HCT116 (cell line): ENCODE data around the gene TSTD2. TPM values are rescaled to one million over a fixed set of nuclear protein-coding genes. Genes with fewer than 3 reads are reported as not detected.

Source experiments
- ATAC-seq: fragments of 200-7000 bp; cut with Tn5 transposase; 2 replicates; pipeline ENCODE4 v1.9.1; 2020; ENCODE audit warnings: mild to moderate bottlenecking, moderate library complexity
- BruUV-seq: library from RNA; stranded (reverse); fragments of 400-500 nt; replicated peaks from 2 replicates; lab custom pipeline; 2021; lab: Mats Ljungman, UMichigan
- CTCF ChIA-PET: fragments of 300-600 bp; sonication (Branson Sonifier 250); formaldehyde crosslinking; loops from one replicate; lab custom pipeline; 2021; ENCODE audit warnings: antibody characterized with exemption; lab: Charles Lee
- POLR2A ChIA-PET: fragments of 300-600, 350-600 bp; sonication (Branson Sonifier 250); formaldehyde crosslinking; loops from one replicate; lab custom pipeline; 2021; ENCODE audit warnings: antibody characterized with exemption; lab: Charles Lee
- RAD21 ChIA-PET, 2 experiments: fragments of 300-600 bp; sonication (Branson Sonifier 250); formaldehyde crosslinking; loops; one replicate each; lab custom pipeline; 2023; ENCODE audit warnings: low total read pairs in 2 of 2; ENCODE audit not compliant: uncharacterized antibody in 2 of 2, unreplicated experiment in 2 of 2, low non-redundant PET in 1 of 2; lab: Charles Lee
- DNase-seq: peaks from one replicate; pipeline ENCODE4 v3.0.0-alpha.2; 2010; ENCODE audit warnings: low read depth, low spot score
- H2AFZ ChIP-seq: fragments of 200-600 bp; shearing (Covaris generic), sonication (generic); 2 replicates; pipeline ENCODE4 v1.6.1; 2017; ENCODE audit warnings: low read depth, mixed run types, mixed read lengths, antibody characterized with exemption, low read length; ENCODE audit not compliant: poor library complexity, severe bottlenecking
- H3K27ac ChIP-seq: 2 replicates; pipeline ENCODE4 v1.5.1; 2012; ENCODE audit warnings: low read depth, low read length
- H3K27me3 ChIP-seq: fragments of 200-600 bp; sonication (generic); 2 replicates; pipeline ENCODE4 v1.6.1; 2016; ENCODE audit warnings: mixed run types, low read length, mixed read lengths; ENCODE audit not compliant: insufficient read depth
- H3K36me3 ChIP-seq, 2 experiments: fragments of 200-500 bp in 1 of 2; fragments of 200-600 bp in 1 of 2; sonication (Bioruptor generic) in 1 of 2; sonication (generic) in 1 of 2; 2 replicates each; pipeline versions ENCODE4 v1.5.1 to v1.6.1; 2014 to 2016; ENCODE audit warnings: low read length in 2 of 2, inconsistent platforms in 1 of 2, mixed read lengths in 1 of 2, mixed run types in 1 of 2; ENCODE audit not compliant: insufficient read depth in 2 of 2, control insufficient read depth in 1 of 2
- H3K4me1 ChIP-seq, 2 experiments: fragments of 200-600 bp in 1 of 2; sonication (generic) in 1 of 2; 2 replicates each; pipeline versions ENCODE4 v1.5.1 to v1.6.1; 2012 to 2017; ENCODE audit warnings: low read length in 2 of 2, inconsistent platforms in 1 of 2, mild to moderate bottlenecking in 1 of 2, mixed read lengths in 1 of 2, mixed run types in 1 of 2, moderate library complexity in 1 of 2; ENCODE audit not compliant: insufficient read depth in 2 of 2, control insufficient read depth in 1 of 2
- H3K4me2 ChIP-seq: fragments of 200-600 bp; sonication (generic); 2 replicates; pipeline ENCODE4 v1.6.1; 2017; ENCODE audit warnings: mixed run types, low read length, mixed read lengths
- H3K4me3 ChIP-seq, 2 experiments: fragments of 200-600 bp in 1 of 2; sonication (generic) in 1 of 2; replicated peaks in 1 of 2; 2 replicates each; pipeline ENCODE4 v1.5.1; 2011 to 2016; ENCODE audit warnings: low read length in 2 of 2, control low read depth in 1 of 2, low read depth in 1 of 2, mild to moderate bottlenecking in 1 of 2, mixed read lengths in 1 of 2, mixed run types in 1 of 2
- H3K79me2 ChIP-seq: fragments of 200-600 bp; sonication (generic); 2 replicates; pipeline ENCODE4 v1.6.1; 2017; ENCODE audit warnings: mild to moderate bottlenecking, mixed run types, low read length, moderate library complexity, mixed read lengths; ENCODE audit not compliant: insufficient read depth
- H3K9ac ChIP-seq: fragments of 200-600 bp; sonication (generic); 2 replicates; pipeline ENCODE4 v1.6.1; 2016; ENCODE audit warnings: low read length, mixed read lengths
- H3K9me2 ChIP-seq: fragments of 200-600 bp; sonication (generic), shearing (Covaris generic); 2 replicates; pipeline ENCODE4 v1.6.1; 2017; ENCODE audit warnings: mixed run types, mild to moderate bottlenecking, moderate library complexity; ENCODE audit not compliant: insufficient read depth
- H3K9me3 ChIP-seq, 2 experiments: fragments of 200-500 bp in 1 of 2; fragments of 200-600 bp in 1 of 2; sonication (Bioruptor generic) in 1 of 2; sonication (generic) in 1 of 2; 2 replicates each; pipeline ENCODE4 v1.6.1; 2014 to 2017; ENCODE audit warnings: low read length in 2 of 2, mixed read lengths in 2 of 2, inconsistent platforms in 1 of 2, low read depth in 1 of 2, mild to moderate bottlenecking in 1 of 2, mixed run types in 1 of 2, moderate library complexity in 1 of 2; ENCODE audit not compliant: control insufficient read depth in 1 of 2, insufficient read depth in 1 of 2
- H4K20me1 ChIP-seq: fragments of 200-600 bp; sonication (generic), shearing (Covaris generic); 2 replicates; pipeline ENCODE4 v1.6.1; 2017; ENCODE audit warnings: mixed run types, mild to moderate bottlenecking, moderate library complexity; ENCODE audit not compliant: insufficient read depth
- CBX3 ChIP-seq: IDR thresholded peaks from 2 replicates; pipeline ENCODE4 v1.6.1; 2012; ENCODE audit warnings: low read depth
- EGR1 ChIP-seq: IDR thresholded peaks from 2 replicates; pipeline ENCODE4 v1.6.1; 2012; ENCODE audit warnings: low read depth
- EZH2 ChIP-seq: fragments of 200-600 bp; sonication (generic); IDR thresholded peaks from 2 replicates; pipeline ENCODE4 v1.6.1; 2017; ENCODE audit warnings: antibody characterized with exemption, mixed run types
- EZH2phosphoT487 ChIP-seq: fragments of 200-600 bp; IDR thresholded peaks from 2 replicates; pipeline ENCODE4 v1.6.1; 2018; ENCODE audit warnings: antibody characterized with exemption, borderline replicate concordance
- FOSL1 ChIP-seq: IDR thresholded peaks from 2 replicates; pipeline ENCODE4 v1.6.1; 2012; ENCODE audit warnings: low read depth
- JUND ChIP-seq: IDR thresholded peaks from 2 replicates; pipeline ENCODE4 v1.6.1; 2012
- POLR2A ChIP-seq: IDR thresholded peaks from 2 replicates; pipeline ENCODE4 v1.7.0; 2011; ENCODE audit warnings: borderline replicate concordance; ENCODE audit not compliant: insufficient read depth, insufficient read length; ENCODE audit errors: extremely low read depth
- POLR2AphosphoS5 ChIP-seq: IDR thresholded peaks from 2 replicates; pipeline ENCODE4 v1.6.1; 2011; ENCODE audit warnings: mild to moderate bottlenecking, low read depth, low read length, moderate library complexity
- RAD21 ChIP-seq: IDR thresholded peaks from 2 replicates; pipeline ENCODE4 v1.6.1; 2012; ENCODE audit warnings: low read depth, mild to moderate bottlenecking
- REST ChIP-seq: IDR thresholded peaks from 2 replicates; pipeline ENCODE4 v1.6.1; 2012; ENCODE audit warnings: low read depth
- SIN3A ChIP-seq: IDR thresholded peaks from 2 replicates; pipeline ENCODE4 v1.6.1; 2012; ENCODE audit warnings: low read depth
- SRF ChIP-seq: IDR thresholded peaks from 2 replicates; pipeline ENCODE4 v1.6.1; 2012; ENCODE audit warnings: low read depth
- YY1 ChIP-seq: IDR thresholded peaks from 2 replicates; pipeline ENCODE4 v1.6.1; 2011; ENCODE audit warnings: low read length, low read depth, moderate library complexity, mild to moderate bottlenecking; ENCODE audit not compliant: insufficient replicate concordance; ENCODE audit errors: extremely low read depth
- intact Hi-C: fragments of 100-400 bp; cut with micrococcal nuclease; formaldehyde crosslinking; loops from 2 replicates; pipeline ENCODE4 v1.10.0; 2022
- total RNA-seq: library from RNA; stranded (reverse); gene quantifications from one replicate; pipeline ENCODE4 v1.2.1, GENCODE V29; 2021; ENCODE audit not compliant: unreplicated experiment

Gene TSTD2
- total RNA-seq, 1 experiment from 2014 or later = 16.0 TPM

- TF ChIP-seq REST (no peak), RAD21 (no peak), FOSL1 (no peak), POLR2A (no peak)
These were observed 71.7 kb downstream of the TSTD2 start (continued) for GRCh38 chr9:97561501-97561900.

GRCh38 chr9:97560851-97561250, 72.3 kb downstream of the TSTD2 start:
- ChIA-PET CTCF (no interaction called here), POLR2A (interaction anchor here (1.0 kb wide), 1 partner anchor 13 kb away, joined by 3 read pairs; no protein-coding TSS in a partner anchor), RAD21 (no interaction called here)
- Histone ChIP-seq H4K20me1 (no peaks in the 10 kb centered on the region), H3K4me1 (peaks cover 3 to 9% of the 10 kb centered on the region in 2 experiments; a peak in 3 of 4 replicates), H3K9ac (no peak overlapping the region), H3K4me2 (no peak overlapping the region), H3K27ac (no peak overlapping the region), H2AFZ (no peak overlapping the region), H3K36me3 (no peaks in the 10 kb centered on the region), H3K27me3 (no peaks in the 10 kb centered on the region), H3K4me3 (no peak overlapping the region), H3K9me3 (no peaks in the 10 kb centered on the region), H3K79me2 (no peaks in the 10 kb centered on the region), H3K9me2 (no peaks in the 10 kb centered on the region)
- DNase-seq (no peak), ATAC-seq (no peak)
- BruUV-seq = no TSS peak
- intact Hi-C loops = no loop called here
- TF ChIP-seq SRF (no peak), JUND (no peak), EGR1 (no peak), YY1 (no peak), POLR2A (no peak), POLR2AphosphoS5 (no peak), CBX3 (no peak), EZH2 (no peak), EZH2phosphoT487 (no peak), RAD21 (no peak), SIN3A (no peak), FOSL1 (no peak)
- TF ChIP-seq, all 23 proteins: peak for 0
